Caco-2 (cell line): ENCODE measurements around the gene ZNRD2. TPM values are rescaled to one million over a fixed set of nuclear protein-coding genes. Genes with fewer than 3 reads are reported as not detected.

Source experiments
- BruUV-seq: library from RNA; stranded (reverse); fragments of 400-500 nt; replicated peaks from 2 replicates; lab custom pipeline; 2021; lab: Mats Ljungman, UMichigan
- CTCF ChIA-PET: fragments of 300-600 bp; sonication (Branson Sonifier 250); formaldehyde crosslinking; loops from one replicate; lab custom pipeline; 2022; ENCODE audit warnings: antibody characterized with exemption; lab: Charles Lee
- POLR2A ChIA-PET: fragments of 300-600 bp; sonication (Branson Sonifier 250); formaldehyde crosslinking; loops from one replicate; lab custom pipeline; 2022; ENCODE audit warnings: antibody characterized with exemption; lab: Charles Lee
- DNase-seq, 2 experiments: peaks; one replicate each; pipeline versions ENCODE4 v3.0.0 to v3.0.0-alpha.2; 2020 to 2022
- H3K27me3 ChIP-seq: replicated peaks from 2 replicates; pipeline ENCODE4 v1.6.0; 2011; ENCODE audit warnings: low read length; ENCODE audit not compliant: control insufficient read depth, insufficient read depth
- H3K36me3 ChIP-seq: 2 replicates; pipeline ENCODE4 v1.5.1; 2011; ENCODE audit warnings: low read length; ENCODE audit not compliant: control insufficient read depth, insufficient read depth
- H3K4me1 ChIP-seq: fragments of 250-450 bp; sonication (Bioruptor Pico); 2 replicates; pipeline ENCODE4 v1.5.1; 2020; ENCODE audit warnings: mild to moderate bottlenecking
- H3K4me3 ChIP-seq: 2 replicates; pipeline ENCODE4 v1.5.1; 2011; ENCODE audit warnings: low read depth, mild to moderate bottlenecking, control low read depth, low read length
- H3K9me3 ChIP-seq: fragments of 250-450 bp; sonication (Bioruptor Pico); 2 replicates; pipeline ENCODE4 v1.5.1; 2020; ENCODE audit warnings: mild to moderate bottlenecking, moderate library complexity
- H3K27ac Mint-ChIP-seq: one replicate; pipeline ENCODE4 v1.8.0; 2022; ENCODE audit warnings: mixed read lengths; ENCODE audit not compliant: unreplicated experiment
- H3K27me3 Mint-ChIP-seq: one replicate; pipeline ENCODE4 v1.8.0; 2022; ENCODE audit warnings: mixed read lengths; ENCODE audit not compliant: insufficient read depth, unreplicated experiment
- H3K36me3 Mint-ChIP-seq: one replicate; pipeline ENCODE4 v1.8.0; 2022; ENCODE audit warnings: mild to moderate bottlenecking, mixed read lengths; ENCODE audit not compliant: insufficient read depth, unreplicated experiment
- H3K4me1 Mint-ChIP-seq: one replicate; pipeline ENCODE4 v1.8.0; 2022; ENCODE audit warnings: low read depth, mixed read lengths; ENCODE audit not compliant: unreplicated experiment
- H3K4me3 Mint-ChIP-seq: one replicate; pipeline ENCODE4 v1.8.0; 2022; ENCODE audit warnings: mild to moderate bottlenecking, moderate library complexity, mixed read lengths; ENCODE audit not compliant: unreplicated experiment
- H3K9me3 Mint-ChIP-seq: one replicate; pipeline ENCODE4 v1.8.0; 2022; ENCODE audit warnings: mixed read lengths; ENCODE audit not compliant: unreplicated experiment
- intact Hi-C: fragments of 100-400 bp; cut with micrococcal nuclease; formaldehyde crosslinking; loops from one replicate; pipeline ENCODE4 v1.10.0; 2022; ENCODE audit not compliant: unreplicated experiment
- total RNA-seq: library from RNA; stranded (reverse); gene quantifications from 2 replicates; pipeline ENCODE4 v1.2.3, GENCODE V29; 2022
- TF ChIP-seq, protein P1 (sequence below), 2 experiments: fragments of 200-600 bp in 1 of 2; IDR thresholded peaks; 1 replicate in 1 of 2; 2 replicates in 1 of 2; pipeline versions ENCODE4 v1.5.1 to v1.8.0; 2011 to 2022; ENCODE audit warnings: antibody characterized with exemption in 1 of 2, control low read depth in 1 of 2, inconsistent platforms in 1 of 2, low read depth in 1 of 2, low read length in 1 of 2, mild to moderate bottlenecking in 1 of 2, moderate library complexity in 1 of 2; ENCODE audit not compliant: insufficient read depth in 1 of 2, severe bottlenecking in 1 of 2, unreplicated experiment in 1 of 2

The ZNRD2 gene
- total RNA-seq, 1 experiment from 2014 or later, result 53.9 TPM

- H3K27ac Mint-ChIP-seq, result peak overlapping the region; percentile 96
- H3K9me3 Mint-ChIP-seq, result no peaks in the 10 kb centered on the region
- peak overlapping the region; percentile 85 for H3K4me3 ChIP-seq
- TF ChIP-seq, protein P1, sequence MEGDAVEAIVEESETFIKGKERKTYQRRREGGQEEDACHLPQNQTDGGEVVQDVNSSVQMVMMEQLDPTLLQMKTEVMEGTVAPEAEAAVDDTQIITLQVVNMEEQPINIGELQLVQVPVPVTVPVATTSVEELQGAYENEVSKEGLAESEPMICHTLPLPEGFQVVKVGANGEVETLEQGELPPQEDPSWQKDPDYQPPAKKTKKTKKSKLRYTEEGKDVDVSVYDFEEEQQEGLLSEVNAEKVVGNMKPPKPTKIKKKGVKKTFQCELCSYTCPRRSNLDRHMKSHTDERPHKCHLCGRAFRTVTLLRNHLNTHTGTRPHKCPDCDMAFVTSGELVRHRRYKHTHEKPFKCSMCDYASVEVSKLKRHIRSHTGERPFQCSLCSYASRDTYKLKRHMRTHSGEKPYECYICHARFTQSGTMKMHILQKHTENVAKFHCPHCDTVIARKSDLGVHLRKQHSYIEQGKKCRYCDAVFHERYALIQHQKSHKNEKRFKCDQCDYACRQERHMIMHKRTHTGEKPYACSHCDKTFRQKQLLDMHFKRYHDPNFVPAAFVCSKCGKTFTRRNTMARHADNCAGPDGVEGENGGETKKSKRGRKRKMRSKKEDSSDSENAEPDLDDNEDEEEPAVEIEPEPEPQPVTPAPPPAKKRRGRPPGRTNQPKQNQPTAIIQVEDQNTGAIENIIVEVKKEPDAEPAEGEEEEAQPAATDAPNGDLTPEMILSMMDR (IDR thresholded peaks at IDR 0.05; ENCODE audit: insufficient read depth in 1 of 2, low read depth in 1 of 2, low read length in 1 of 2, severe bottlenecking in 1 of 2, unreplicated experiment in 1 of 2), result no peak
- H3K36me3 Mint-ChIP-seq, result peaks cover 67% of the 10 kb centered on the region
- H3K27me3 Mint-ChIP-seq, result no peaks in the 10 kb centered on the region
- H3K9me3 ChIP-seq, result no peaks in the 10 kb centered on the region
- H3K4me1 Mint-ChIP-seq, result peaks cover 17% of the 10 kb centered on the region
- H3K27me3 ChIP-seq, result no peaks in the 10 kb centered on the region
- peaks cover 20% of the 10 kb centered on the region for H3K4me1 ChIP-seq
- peak overlapping the region; percentile 96 for H3K4me3 Mint-ChIP-seq
- DNase-seq, result peak; percentile 78 to 80
- peaks cover 8% of the 10 kb centered on the region for H3K36me3 ChIP-seq
- POLR2A ChIA-PET, result interaction anchor here (0.5 to 1.2 kb wide), 6 partner anchors 9 to 229 kb away, joined by 3 to 11 read pairs (median 6); partner anchors contain the start of gene ZNRD2
- CTCF ChIA-PET, result interaction anchor here (0.7 to 1.8 kb wide), 7 partner anchors 22 to 275 kb away, joined by 3 to 8 read pairs (median 3); partner anchors contain the start of genes CCDC85B and FIBP
- intact Hi-C loops, result loop anchor here (1.0 to 2.0 kb wide), 4 partner anchors 9 to 47 kb away; partner anchors contain the start of genes FAM89B and RELA
- no TSS peak for BruUV-seq
These were observed 45.8 kb downstream of the ZNRD2 start for GRCh38 chr11:65615950-65616574.

GRCh38 chr11:65616575-65617001 is 46.3 kb downstream of the ZNRD2 start:
- Mint-ChIP-seq H3K4me1 (peaks cover 17% of the 10 kb centered on the region), H3K27me3 (no peaks in the 10 kb centered on the region), H3K4me3 (peak overlapping the region; percentile 96), H3K36me3 (peaks cover 69% of the 10 kb centered on the region), H3K27ac (peak overlapping the region; percentile 96), H3K9me3 (no peaks in the 10 kb centered on the region)
- Histone ChIP-seq H3K4me3 (peak overlapping the region; percentile 85), H3K9me3 (no peaks in the 10 kb centered on the region), H3K4me1 (peaks cover 20% of the 10 kb centered on the region), H3K36me3 (peaks cover 8% of the 10 kb centered on the region), H3K27me3 (no peaks in the 10 kb centered on the region)
- CTCF ChIA-PET, result no interaction called here
- TSS peak; percentile 10 for BruUV-seq
- intact Hi-C loops, result no loop called here
- DNase-seq, result no peak
- POLR2A ChIA-PET, result interaction anchor here (0.5 kb wide), 1 partner anchor 228 kb away, joined by 6 read pairs; no protein-coding TSS in a partner anchor
- TF ChIP-seq, protein P1 (IDR thresholded peaks at IDR 0.05; ENCODE audit: insufficient read depth in 1 of 2, low read depth in 1 of 2, low read length in 1 of 2, severe bottlenecking in 1 of 2, unreplicated experiment in 1 of 2), result no peak

DNA sequence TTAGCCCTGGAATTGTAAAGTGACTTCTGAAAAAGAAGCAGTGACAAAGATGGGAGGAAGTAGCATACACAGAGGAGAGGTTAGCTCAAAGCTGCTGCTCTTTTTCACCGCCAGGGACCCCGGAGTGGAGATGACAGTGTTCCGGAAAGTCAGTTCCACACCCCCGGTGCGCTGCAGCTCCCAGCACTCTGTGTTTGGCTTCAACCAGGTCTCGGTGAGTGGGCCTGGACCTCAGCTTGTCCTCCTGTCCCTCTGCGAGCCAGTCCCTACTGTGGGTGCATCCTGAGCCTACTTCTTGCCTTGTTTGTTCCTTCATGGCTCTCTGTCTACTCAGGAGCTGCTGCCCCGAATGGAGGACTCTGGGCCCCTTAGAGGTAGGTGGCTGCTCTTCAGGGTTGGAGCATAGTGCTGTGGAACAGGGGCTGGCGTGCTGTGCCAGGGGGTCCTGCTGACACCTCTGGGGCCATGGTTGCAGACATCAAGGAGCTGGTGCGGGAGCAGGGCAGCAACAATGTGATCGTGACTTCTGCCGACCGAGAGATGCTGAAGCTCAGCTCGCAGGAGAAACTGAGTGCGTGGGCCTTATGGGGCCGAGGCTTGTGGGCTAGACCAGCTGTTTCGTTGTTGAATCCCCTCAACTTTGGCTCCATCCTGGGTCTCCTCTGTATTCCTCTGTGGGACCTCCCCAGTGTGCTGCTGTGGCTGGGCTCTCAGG is 47.0 kb downstream of the ZNRD2 start:
- intact Hi-C loops, result no loop called here
- Mint-ChIP-seq H3K27me3 (no peaks in the 10 kb centered on the region), H3K4me1 (peaks cover 12% of the 10 kb centered on the region), H3K4me3 (peak overlapping the region; percentile 96), H3K36me3 (peaks cover 69% of the 10 kb centered on the region), H3K27ac (peak overlapping the region; percentile 96), H3K9me3 (no peaks in the 10 kb centered on the region)
- ChIA-PET CTCF (no interaction called here), POLR2A (no interaction called here)
- TF ChIP-seq, protein P1 (IDR thresholded peaks at IDR 0.05; ENCODE audit: insufficient read depth in 1 of 2, low read depth in 1 of 2, low read length in 1 of 2, severe bottlenecking in 1 of 2, unreplicated experiment in 1 of 2), result no peak
- H3K36me3 ChIP-seq, result peaks cover 6% of the 10 kb centered on the region
- no peak for DNase-seq
- H3K27me3 ChIP-seq, result no peaks in the 10 kb centered on the region
- H3K4me1 ChIP-seq, result peaks cover 17% of the 10 kb centered on the region
- H3K9me3 ChIP-seq, result no peaks in the 10 kb centered on the region
- H3K4me3 ChIP-seq, result peak overlapping the region; percentile 85
- no TSS peak for BruUV-seq
